NCI-H146 treated with DMSO at 0.1 percent for 48 hours (cell line): Measurements from ENCODE around the gene LIMS4.
"Not testable (repeated sequence)": the region's sequence is repeated elsewhere in the genome, so short reads cannot be mapped to it uniquely, and the experiment has no call there.

Experiments used
- DNase-seq: peaks from one replicate; lab custom pipeline; 2025; ENCODE audit not compliant: unreplicated experiment; lab: John Stamatoyannopoulos, UW

The LIMS4 gene

DNA sequence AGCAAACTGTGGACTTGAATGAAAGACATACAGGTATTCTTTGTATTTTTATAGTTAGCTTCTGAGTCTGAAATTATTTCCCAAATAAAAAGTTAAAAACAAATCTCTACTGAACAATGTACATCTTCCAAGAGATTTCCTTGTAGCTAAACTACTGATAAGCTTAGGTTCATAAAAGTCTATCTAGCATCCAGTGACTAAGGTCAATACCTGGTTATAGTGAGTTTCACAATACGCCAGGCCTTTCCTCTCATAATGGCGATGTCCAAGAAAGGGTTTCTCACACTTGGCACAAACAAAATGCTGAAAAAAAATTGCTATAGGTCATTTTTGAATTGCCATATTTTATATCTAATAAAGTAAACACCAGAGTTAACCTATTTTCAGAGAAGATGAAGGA, 21.7 kb downstream of the LIMS4 start:
- DNase-seq, result not testable (repeated sequence)

DNA sequence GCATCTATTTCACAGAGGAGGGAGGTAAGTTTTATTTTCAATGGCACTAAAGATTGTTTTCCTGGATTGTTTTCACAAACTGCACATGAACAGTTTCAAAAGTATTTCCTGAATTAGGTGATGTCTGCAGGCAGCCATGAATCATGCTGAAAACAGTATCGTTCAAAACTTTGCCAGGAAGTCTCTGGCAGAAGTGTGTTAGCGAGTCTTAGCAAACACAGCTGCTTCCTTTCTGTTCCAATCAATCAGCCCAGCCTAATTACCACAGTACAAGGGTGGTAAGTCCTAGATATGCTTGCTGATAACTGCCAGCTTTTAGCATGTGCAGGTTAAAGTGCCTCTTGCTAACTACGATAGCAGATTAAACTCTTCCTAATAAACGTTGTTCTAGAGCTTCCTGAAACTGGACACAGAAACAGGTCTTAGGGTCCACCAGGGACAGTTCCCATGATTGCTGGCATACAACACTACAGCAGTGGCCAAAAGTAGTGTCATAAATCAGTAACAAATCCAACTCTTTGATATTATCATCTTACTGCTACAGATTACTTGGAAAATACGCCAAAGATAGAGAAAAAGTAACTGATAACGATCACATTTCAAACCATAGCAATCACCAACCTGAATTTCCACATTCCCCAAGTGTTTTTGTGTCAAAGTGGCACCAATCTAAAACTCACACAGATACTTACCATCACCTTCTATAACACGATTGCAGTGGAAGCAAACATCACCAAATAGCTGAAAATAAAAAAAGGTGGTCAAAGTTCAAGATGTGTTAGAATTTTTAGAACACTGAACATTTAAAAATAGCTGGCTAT, 23.3 kb downstream of the LIMS4 start:
- not testable (repeated sequence) for DNase-seq

DNA sequence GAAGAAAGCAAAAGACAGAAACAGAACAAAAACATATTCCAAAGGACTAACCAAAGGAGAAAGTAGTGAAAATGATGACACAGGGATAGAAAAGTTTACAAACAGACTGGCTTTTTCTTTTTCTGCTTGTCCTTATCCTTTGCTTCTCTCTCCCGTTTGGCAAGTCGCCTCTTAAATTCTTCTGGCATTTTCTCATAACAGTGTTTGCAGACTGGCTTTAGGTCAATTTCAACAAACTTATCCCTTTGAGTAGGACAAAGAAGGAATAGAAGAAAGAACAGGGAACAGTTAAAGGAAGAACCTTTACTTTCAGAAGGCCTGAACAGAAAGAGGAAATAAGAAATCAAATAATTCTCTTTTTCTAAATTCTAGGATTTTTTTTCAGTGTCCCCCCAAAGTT, 26.0 kb downstream of the LIMS4 start:
- DNase-seq, result not testable (repeated sequence)

- DNase-seq, result not testable (repeated sequence)
Measured at GRCh38 chr2:110443305-110444005, 29.2 kb downstream of the LIMS4 start.

- DNase-seq, result not testable (repeated sequence)
Measured at GRCh38 chr2:110441905-110442304, 30.7 kb downstream of the LIMS4 start.

- not testable (repeated sequence) for DNase-seq
Measured at GRCh38 chr2:110434565-110434964, 38.1 kb downstream of the LIMS4 start.

- DNase-seq, result not testable (repeated sequence)
Measured at GRCh38 chr2:110425725-110426124, 46.9 kb downstream of the LIMS4 start.

DNA sequence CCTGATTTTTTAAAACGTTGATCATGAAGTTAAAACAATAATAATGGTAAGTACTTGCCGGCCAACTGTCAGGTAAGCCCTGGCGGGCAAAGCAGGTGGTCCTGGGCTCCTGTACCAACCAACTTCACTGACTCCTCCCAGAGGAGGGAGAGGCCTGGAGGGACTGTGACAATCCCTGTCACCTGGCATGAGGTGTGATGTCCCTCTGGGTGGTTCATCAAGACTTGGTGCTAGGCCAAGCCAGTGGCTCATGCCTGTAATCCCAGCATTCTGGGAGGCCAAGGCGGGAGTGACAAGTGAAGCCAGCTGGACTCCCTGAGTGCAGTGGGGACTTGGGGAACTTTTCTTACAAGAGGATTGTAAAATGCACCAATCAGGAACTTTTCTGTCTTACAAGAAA, 48.2 kb downstream of the LIMS4 start:
- not testable (repeated sequence) for DNase-seq

DNA sequence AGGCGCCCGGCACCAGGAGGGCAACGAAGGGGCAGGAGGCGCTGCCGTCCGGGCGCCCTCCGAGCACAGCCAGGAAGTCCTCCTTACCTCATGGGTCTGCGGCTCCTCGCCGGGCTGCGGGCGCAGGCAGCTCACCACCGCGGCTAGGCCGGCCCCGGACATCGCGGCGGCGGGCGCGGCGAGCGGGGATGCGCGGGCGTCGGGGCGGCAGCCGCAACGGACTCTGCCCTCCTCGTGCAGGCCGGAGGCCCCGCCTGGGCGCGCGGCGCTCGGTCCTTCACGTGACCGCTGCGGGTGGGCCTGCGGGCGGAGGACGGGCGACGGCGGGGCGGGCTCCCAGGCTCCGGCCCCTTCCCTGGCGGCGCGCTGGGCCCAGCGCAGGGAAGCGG, 49.0 kb downstream of the LIMS4 start:
- DNase-seq, result not testable (repeated sequence)

DNA sequence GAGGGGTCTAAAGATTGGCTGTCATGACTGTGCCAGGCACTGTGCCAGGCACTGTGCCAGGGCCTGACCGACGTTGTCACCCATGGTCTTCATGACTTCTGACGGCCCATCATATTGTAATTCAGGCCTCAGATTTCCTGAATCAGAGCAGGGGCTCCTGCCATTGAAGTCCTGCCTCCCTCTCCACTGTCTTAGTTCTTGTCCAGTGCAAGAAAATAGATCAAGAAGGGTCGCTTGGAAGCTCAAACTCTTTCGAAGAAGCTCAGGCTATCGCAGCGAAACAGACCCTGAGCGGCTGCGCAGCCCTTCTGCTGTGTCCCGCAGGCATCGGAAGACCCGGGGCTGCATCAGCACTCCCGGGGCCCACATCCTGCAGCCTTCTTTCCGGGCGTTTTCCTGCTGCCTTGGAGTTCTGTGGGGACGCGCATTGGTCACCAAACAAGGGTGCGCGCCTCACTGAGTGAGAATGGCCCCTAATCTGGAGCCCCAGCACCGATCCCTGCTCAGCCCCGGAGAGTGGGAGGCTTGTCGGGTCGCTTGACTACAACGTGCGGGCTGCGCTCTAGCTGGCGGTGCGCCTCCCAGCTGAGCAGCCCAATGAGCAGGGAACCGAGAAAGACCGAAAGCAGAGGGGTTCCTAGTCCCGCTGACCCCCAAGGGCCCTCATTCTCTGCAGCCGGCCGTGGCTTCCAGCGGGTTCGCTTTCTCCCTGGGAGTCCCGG, 49.6 kb downstream of the LIMS4 start:
- not testable (repeated sequence) for DNase-seq

GRCh38 chr2:110420641-110421354, 51.8 kb downstream of the LIMS4 start:
- DNase-seq, result not testable (repeated sequence)

- DNase-seq, result not testable (repeated sequence)
Measured at GRCh38 chr2:110407142-110407541, 65.5 kb downstream of the LIMS4 start.

DNA sequence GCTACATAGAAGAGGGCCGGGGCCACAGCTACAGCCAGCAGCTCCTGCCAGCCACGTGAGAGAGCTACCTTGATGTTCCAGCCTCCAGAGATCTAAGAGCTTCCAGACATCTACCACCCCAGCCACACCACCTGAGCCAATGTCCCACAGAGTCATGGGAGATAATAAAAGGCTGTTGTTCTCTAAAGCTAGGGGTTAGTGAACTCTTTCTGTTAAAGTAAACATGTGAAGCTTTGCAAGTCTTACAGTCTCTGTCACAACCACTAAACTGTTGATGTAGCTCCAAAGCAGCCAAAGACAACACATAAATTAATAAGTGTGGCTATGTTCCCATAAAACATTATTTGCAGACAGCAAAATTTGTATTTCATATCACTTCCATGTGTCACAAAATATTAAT, 67.6 kb downstream of the LIMS4 start:
- DNase-seq, result not testable (repeated sequence)

GRCh38 chr2:110404246-110404645, 68.4 kb downstream of the LIMS4 start:
- not testable (repeated sequence) for DNase-seq

GRCh38 chr2:110401001-110401618, 71.5 kb downstream of the LIMS4 start:
- DNase-seq, result not testable (repeated sequence)

GRCh38 chr2:110399378-110399777, 73.2 kb downstream of the LIMS4 start:
- DNase-seq, result not testable (repeated sequence)

- not testable (repeated sequence) for DNase-seq
Measured at GRCh38 chr2:110395990-110396389, 76.6 kb downstream of the LIMS4 start.
